ENCODE measurements around the gene CEP76.
"Not testable (repeated sequence)": the region's sequence is repeated elsewhere in the genome, so short reads cannot be mapped to it uniquely, and the experiment has no call there.

Gene CEP76

GRCh38 chr18:12639990-12640880, 62.3 kb downstream of the CEP76 start:
- no peak for DNase-seq

- DNase-seq = no peak
Observed at GRCh38 chr18:12638644-12639124, 63.8 kb downstream of the CEP76 start.

GRCh38 chr18:12637901-12638643, 64.5 kb downstream of the CEP76 start:
- no peak for DNase-seq

- no peak for DNase-seq
Observed at GRCh38 chr18:12637393-12637792, 65.1 kb downstream of the CEP76 start.

- DNase-seq = no peak
Observed at GRCh38 chr18:12631831-12632477, 70.6 kb downstream of the CEP76 start.

GRCh38 chr18:12630136-12630535, 72.4 kb downstream of the CEP76 start:
- DNase-seq = no peak

- DNase-seq = no peak
Observed at GRCh38 chr18:12628706-12629702, 73.5 kb downstream of the CEP76 start.

- DNase-seq = not testable (repeated sequence)
Observed at GRCh38 chr18:12627199-12627598, 75.3 kb downstream of the CEP76 start.

GRCh38 chr18:12625241-12625640, 77.3 kb downstream of the CEP76 start:
- no peak for DNase-seq

Data from activated effector memory CD4-positive, alpha-beta T cell treated with Interleukin-2 at 50 U/mL for 16 hours (primary cell).